LHCN-M2 (cell line): ENCODE results near the gene TRPM1. TPM values are rescaled to one million over a fixed set of nuclear protein-coding genes. Genes with fewer than 3 reads are reported as not detected.

Experiments
- DNase-seq: peaks from one replicate; pipeline ENCODE4 v3.0.0-alpha.2; 2012; ENCODE audit warnings: low read depth
- polyA plus RNA-seq: library from polyadenylated mRNA; unstranded; fragments of >200 nt; gene quantifications from one replicate; pipeline ENCODE4 v1.2.1, GENCODE V29; 2012; ENCODE audit warnings: missing spikeins
- total RNA-seq: library from RNA; depleted of rRNA; stranded (reverse); fragments of >200 nt; gene quantifications from 2 replicates; pipeline ENCODE4 v1.2.3, GENCODE V29; 2014; rRNA removed

Gene TRPM1
- total RNA-seq: not detected in 2 replicates
- polyA plus RNA-seq: not detected

- DNase-seq: no peak
Observed at GRCh38 chr15:31101262-31102038, at the start of gene TRPM1. TSS of gene TRPM1 (minus strand) at chr15:31101725. CDS start at chr15:31081355, 20,370 bp downstream.

- no peak for DNase-seq
Observed at GRCh38 chr15:31150732-31151231, 49.3 kb upstream of the TRPM1 start.

GRCh38 chr15:31149987-31150386, 48.5 kb upstream of the TRPM1 start:
- no peak for DNase-seq

- no peak for DNase-seq
Observed at GRCh38 chr15:31149088-31149505, 47.6 kb upstream of the TRPM1 start.

- DNase-seq: no peak
Observed at GRCh38 chr15:31148297-31149087, 47.0 kb upstream of the TRPM1 start.

- no peak for DNase-seq
Observed at GRCh38 chr15:31147944-31148296, 46.4 kb upstream of the TRPM1 start.

- DNase-seq: no peak
Observed at GRCh38 chr15:31147456-31147855, 45.9 kb upstream of the TRPM1 start.

GRCh38 chr15:31145271-31145911, 43.9 kb upstream of the TRPM1 start:
- DNase-seq: peak; percentile 2

- no peak for DNase-seq
Observed at GRCh38 chr15:31141792-31142191, 40.3 kb upstream of the TRPM1 start.

- DNase-seq: no peak
Observed at GRCh38 chr15:31136607-31137328, 35.2 kb upstream of the TRPM1 start.

- DNase-seq: no peak
Observed at GRCh38 chr15:31136016-31136415, 34.5 kb upstream of the TRPM1 start.

- DNase-seq: no peak
Observed at GRCh38 chr15:31135523-31135922, 34.0 kb upstream of the TRPM1 start.

- no peak for DNase-seq
Observed at GRCh38 chr15:31133890-31134289, 32.4 kb upstream of the TRPM1 start.

- no peak for DNase-seq
Observed at GRCh38 chr15:31131853-31132375, 30.4 kb upstream of the TRPM1 start.

GRCh38 chr15:31130576-31131237, 29.2 kb upstream of the TRPM1 start:
- DNase-seq: no peak

GRCh38 chr15:31129769-31130303, 28.3 kb upstream of the TRPM1 start:
- DNase-seq: no peak

GRCh38 chr15:31128919-31129768, 27.6 kb upstream of the TRPM1 start:
- DNase-seq: peak; percentile 19

GRCh38 chr15:31128477-31128876, 27.0 kb upstream of the TRPM1 start:
- no peak for DNase-seq

GRCh38 chr15:31127596-31128261, 26.2 kb upstream of the TRPM1 start:
- no peak for DNase-seq
